A673 (cell line): Measurements from ENCODE around the gene CCSAP. TPM values are rescaled to one million over a fixed set of nuclear protein-coding genes. Genes with fewer than 3 reads are reported as not detected.

Experiments used
- BruUV-seq: library from RNA; stranded (reverse); fragments of 400-500 nt; replicated peaks from 2 replicates; lab custom pipeline; 2021; lab: Mats Ljungman, UMichigan
- CTCF ChIA-PET: fragments of 300-600 bp; sonication (Branson Sonifier 250); formaldehyde crosslinking; loops from one replicate; lab custom pipeline; 2022; ENCODE audit warnings: antibody characterized with exemption; lab: Charles Lee
- POLR2A ChIA-PET: fragments of 300-600 bp; sonication (Branson Sonifier 250); formaldehyde crosslinking; loops from one replicate; lab custom pipeline; 2022; ENCODE audit warnings: antibody characterized with exemption; ENCODE audit not compliant: low non-redundant PET; lab: Charles Lee
- DNase-seq: peaks from one replicate; pipeline ENCODE4 v3.0.0-alpha.2; 2015; ENCODE audit warnings: low spot score
- H3K27ac ChIP-seq: fragments of 200-600 bp; sonication (generic); 2 replicates; pipeline ENCODE4 v1.5.1; 2016; ENCODE audit warnings: mixed run types, low read depth, mild to moderate bottlenecking, mixed read lengths, antibody characterized with exemption, low read length; ENCODE audit not compliant: poor library complexity, severe bottlenecking
- H3K27me3 ChIP-seq: fragments of 200-600 bp; sonication (generic); replicated peaks from 2 replicates; pipeline ENCODE4 v1.6.1; 2017; ENCODE audit warnings: mixed run types, low read depth, mild to moderate bottlenecking, mixed read lengths, antibody characterized with exemption, low read length; ENCODE audit not compliant: insufficient read depth, poor library complexity
- H3K36me3 ChIP-seq: fragments of 200-600 bp; sonication (generic); 2 replicates; pipeline ENCODE4 v1.6.1; 2016; ENCODE audit warnings: mixed run types, mild to moderate bottlenecking, mixed read lengths, antibody characterized with exemption, low read length; ENCODE audit not compliant: insufficient read depth, poor library complexity, severe bottlenecking
- H3K4me1 ChIP-seq: fragments of 200-600 bp; sonication (generic); 2 replicates; pipeline ENCODE4 v1.6.1; 2017; ENCODE audit warnings: mixed run types, mild to moderate bottlenecking, mixed read lengths, antibody characterized with exemption, low read length; ENCODE audit not compliant: insufficient read depth, poor library complexity, severe bottlenecking
- H3K4me3 ChIP-seq: fragments of 200-600 bp; sonication (generic); 2 replicates; pipeline ENCODE4 v1.5.1; 2016; ENCODE audit warnings: low read depth, mixed run types, mild to moderate bottlenecking, mixed read lengths, low read length; ENCODE audit not compliant: poor library complexity, severe bottlenecking
- H3K9me3 ChIP-seq: fragments of 200-600 bp; sonication (generic); 2 replicates; pipeline ENCODE4 v1.6.1; 2016; ENCODE audit warnings: mixed run types, low read depth, mild to moderate bottlenecking, mixed read lengths, antibody characterized with exemption, low read length; ENCODE audit not compliant: poor library complexity, severe bottlenecking
- CTCF ChIP-seq: fragments of 300-800, 200-600 bp; sonication (generic); conservative IDR thresholded peaks from 2 replicates; pipeline ENCODE4 v1.5.1; 2017; ENCODE audit warnings: low read depth, mild to moderate bottlenecking, antibody characterized with exemption, low read length, moderate library complexity, mixed read lengths
- EZH2 ChIP-seq: fragments of 200-600 bp; sonication (generic); IDR thresholded peaks from 2 replicates; pipeline ENCODE4 v1.6.1; 2017; ENCODE audit warnings: borderline replicate concordance, low read depth, mild to moderate bottlenecking, mixed read lengths, antibody characterized with exemption, low read length; ENCODE audit not compliant: poor library complexity, severe bottlenecking
- intact Hi-C: fragments of 100-400 bp; cut with micrococcal nuclease; formaldehyde crosslinking; loops from one replicate; pipeline ENCODE4 v1.10.0; 2022; ENCODE audit not compliant: unreplicated experiment
- total RNA-seq: library from RNA; stranded (reverse); gene quantifications from 2 replicates; pipeline ENCODE4 v1.2.3, GENCODE V29; 2021

CCSAP gene
- total RNA-seq, 1 experiment from 2014 or later, result 11.7 TPM

- DNase-seq, result no peak
- Histone ChIP-seq H3K36me3 (no peaks in the 10 kb centered on the region), H3K4me1 (peaks cover 9% of the 10 kb centered on the region), H3K4me3 (no peak overlapping the region), H3K27ac (no peak overlapping the region), H3K27me3 (peaks cover 19% of the 10 kb centered on the region), H3K9me3 (no peaks in the 10 kb centered on the region)
- TF ChIP-seq EZH2 (no peak), CTCF (no peak)
- BruUV-seq, result no TSS peak
- ChIA-PET POLR2A (no interaction called here), CTCF (no interaction called here)
- intact Hi-C loops, result no loop called here
Observed at GRCh38 chr1:229368347-229368746, 25.5 kb upstream of the CCSAP start.

DNA sequence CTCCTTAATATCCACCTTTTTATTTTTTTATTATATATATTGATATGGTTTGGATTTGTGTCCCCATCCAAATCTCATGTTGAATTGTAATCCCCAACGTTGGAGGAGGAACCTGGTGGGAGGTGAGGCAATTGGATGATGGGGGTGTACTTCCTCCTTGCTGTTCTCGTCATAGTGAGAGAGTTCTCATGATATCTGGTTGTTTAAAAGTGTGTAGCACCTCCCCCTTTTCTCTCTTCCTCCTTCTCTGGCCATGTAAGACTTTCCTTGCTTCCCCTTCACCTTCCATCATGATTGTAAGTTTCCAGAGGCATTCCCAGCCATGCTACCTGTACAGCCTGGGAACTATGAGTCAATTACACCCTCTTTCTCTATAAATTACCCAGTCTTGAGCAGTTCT, 22.7 kb upstream of the CCSAP start:
- Histone ChIP-seq H3K36me3 (no peaks in the 10 kb centered on the region), H3K9me3 (no peaks in the 10 kb centered on the region), H3K27ac (no peak overlapping the region), H3K4me3 (no peak overlapping the region), H3K4me1 (peaks cover 5% of the 10 kb centered on the region), H3K27me3 (peaks cover 16% of the 10 kb centered on the region)
- no peak for DNase-seq
- ChIA-PET CTCF (no interaction called here), POLR2A (no interaction called here)
- BruUV-seq, result no TSS peak
- TF ChIP-seq CTCF (no peak), EZH2 (no peak)
- intact Hi-C loops, result no loop called here

DNA sequence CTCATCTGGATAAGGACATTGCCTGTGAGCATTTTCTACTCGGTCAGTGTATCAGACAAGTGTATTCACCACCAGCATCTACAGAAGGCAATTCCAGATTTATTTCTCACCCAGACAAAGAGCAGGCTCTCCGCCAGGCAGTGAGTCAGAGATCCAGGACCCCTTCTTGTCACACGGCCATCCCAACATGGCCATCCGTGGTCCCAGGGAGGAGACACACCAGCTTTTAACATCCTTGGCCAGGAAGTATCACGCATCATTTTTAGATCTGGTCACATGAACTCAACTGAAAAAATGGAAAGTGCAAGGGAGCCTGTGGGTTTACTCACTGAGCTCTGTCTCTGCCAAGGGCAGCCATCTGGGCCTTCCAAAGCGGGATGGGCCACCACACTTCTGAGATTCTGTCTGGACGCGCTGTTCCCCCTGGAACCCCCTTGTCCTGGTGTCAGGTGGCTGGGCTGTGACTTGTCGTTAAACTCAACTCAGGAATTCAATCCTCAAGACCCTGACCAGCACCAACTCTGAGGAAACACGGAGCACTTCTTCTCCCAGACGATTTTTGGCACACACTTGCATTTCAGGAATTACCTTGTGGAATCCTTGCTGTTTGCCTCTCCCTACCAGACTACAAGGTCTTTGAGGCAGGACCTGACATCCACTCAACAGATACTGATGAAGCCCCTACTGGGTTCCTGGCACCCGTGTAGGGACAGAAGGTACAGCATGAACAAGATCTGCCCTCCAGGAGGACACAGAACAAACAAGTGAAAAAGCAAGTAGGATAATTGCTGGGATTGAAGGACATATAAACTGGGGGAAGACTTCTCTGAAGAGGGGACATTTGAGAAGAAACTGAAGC, 21.6 kb upstream of the CCSAP start:
- Histone ChIP-seq H3K4me3 (no peak overlapping the region), H3K27me3 (peaks cover 16% of the 10 kb centered on the region), H3K27ac (no peak overlapping the region), H3K36me3 (no peaks in the 10 kb centered on the region), H3K9me3 (no peaks in the 10 kb centered on the region), H3K4me1 (no peaks in the 10 kb centered on the region)
- CTCF ChIA-PET, result no interaction called here
- POLR2A ChIA-PET, result no interaction called here
- intact Hi-C loops, result no loop called here
- no peak for TF ChIP-seq EZH2
- TF ChIP-seq CTCF, result no peak
- DNase-seq, result no peak
- BruUV-seq, result no TSS peak
